Inflammatory macrophage treated with lipopolysaccharide for 4 hours (primary cell): Measurements from ENCODE around the gene GXYLT1.
"Not testable (repeated sequence)": the region's sequence is repeated elsewhere in the genome, so short reads cannot be mapped to it uniquely, and the experiment has no call there.

Source experiments
- DNase-seq: peaks from one replicate; pipeline ENCODE4 v3.0.0-alpha.2; 2020

The GXYLT1 gene, protein sequence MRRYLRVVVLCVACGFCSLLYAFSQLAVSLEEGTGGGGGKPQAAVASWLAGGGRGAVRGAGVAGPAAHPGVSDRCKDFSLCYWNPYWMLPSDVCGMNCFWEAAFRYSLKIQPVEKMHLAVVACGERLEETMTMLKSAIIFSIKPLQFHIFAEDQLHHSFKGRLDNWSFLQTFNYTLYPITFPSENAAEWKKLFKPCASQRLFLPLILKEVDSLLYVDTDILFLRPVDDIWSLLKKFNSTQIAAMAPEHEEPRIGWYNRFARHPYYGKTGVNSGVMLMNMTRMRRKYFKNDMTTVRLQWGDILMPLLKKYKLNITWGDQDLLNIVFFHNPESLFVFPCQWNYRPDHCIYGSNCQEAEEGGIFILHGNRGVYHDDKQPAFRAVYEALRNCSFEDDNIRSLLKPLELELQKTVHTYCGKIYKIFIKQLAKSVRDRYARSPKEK

GRCh38 chr12:42144408-42145196 is at the start of gene GXYLT1:
GXYLT1 (minus strand) TSS chr12:42144874; CDS start chr12:42144646, 228 bp downstream.
- peak; percentile 98 for DNase-seq

- DNase-seq: no peak
These were observed 48.0 kb upstream of the GXYLT1 start for GRCh38 chr12:42192686-42193085.

DNA sequence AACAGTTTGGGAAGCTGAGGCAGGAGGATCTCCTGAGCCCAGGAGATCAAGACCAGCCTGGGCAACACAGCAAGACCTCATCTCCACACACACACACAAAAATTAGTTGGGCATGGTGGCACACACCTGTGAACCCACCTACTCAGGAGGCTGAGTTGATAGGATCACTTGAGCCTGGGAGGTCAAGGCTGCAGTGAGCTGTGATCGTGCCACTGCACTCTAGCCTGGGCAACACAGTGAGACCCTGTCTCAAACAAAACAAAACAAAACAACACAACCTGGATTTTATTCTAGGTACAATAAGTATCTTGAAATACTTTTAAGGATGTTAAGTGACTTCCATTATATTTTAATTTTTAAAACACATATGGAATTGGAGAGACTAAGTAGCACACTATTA is 47.6 kb upstream of the GXYLT1 start:
- no peak for DNase-seq

DNA sequence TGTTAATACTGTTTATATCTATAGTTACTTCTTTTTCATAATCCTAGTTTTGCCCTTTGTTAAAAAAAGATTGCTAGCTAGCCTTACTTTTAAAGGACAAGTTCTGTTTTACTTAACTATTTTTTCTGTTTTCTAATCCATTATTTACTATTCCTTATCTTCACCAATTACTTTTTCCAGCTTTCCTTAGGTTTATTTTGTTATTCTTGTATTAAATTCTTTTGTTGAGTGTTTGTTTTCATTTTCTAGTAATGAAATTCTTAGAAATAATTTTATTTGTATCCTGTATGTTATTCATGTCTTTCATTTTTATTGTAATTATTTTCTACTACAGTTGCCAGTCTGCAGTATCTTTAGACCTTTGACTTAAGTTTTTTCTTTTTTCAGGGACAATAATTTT is 45.7 kb upstream of the GXYLT1 start:
- DNase-seq: no peak

- not testable (repeated sequence) for DNase-seq
These were observed 43.6 kb upstream of the GXYLT1 start for GRCh38 chr12:42188275-42188674.

DNA sequence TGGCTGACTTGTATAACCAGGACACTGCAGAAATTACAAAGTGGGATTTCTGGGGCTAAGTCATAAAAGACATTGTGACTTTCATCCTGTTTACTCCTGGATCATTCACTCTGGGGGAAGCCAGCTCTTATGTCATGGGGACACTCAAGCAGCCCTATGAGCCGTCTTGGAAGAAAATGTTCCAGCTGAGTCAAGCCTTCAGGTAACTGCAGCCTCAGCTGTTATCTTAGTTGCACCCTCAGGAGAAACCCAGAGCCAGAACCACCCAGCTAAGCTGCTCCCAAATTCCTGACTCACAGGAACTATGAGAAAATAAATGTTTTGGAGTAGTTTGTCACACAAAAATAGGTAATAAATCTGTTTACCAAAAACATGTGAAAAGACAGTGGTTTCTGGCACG is 43.1 kb upstream of the GXYLT1 start:
- no peak for DNase-seq

DNA sequence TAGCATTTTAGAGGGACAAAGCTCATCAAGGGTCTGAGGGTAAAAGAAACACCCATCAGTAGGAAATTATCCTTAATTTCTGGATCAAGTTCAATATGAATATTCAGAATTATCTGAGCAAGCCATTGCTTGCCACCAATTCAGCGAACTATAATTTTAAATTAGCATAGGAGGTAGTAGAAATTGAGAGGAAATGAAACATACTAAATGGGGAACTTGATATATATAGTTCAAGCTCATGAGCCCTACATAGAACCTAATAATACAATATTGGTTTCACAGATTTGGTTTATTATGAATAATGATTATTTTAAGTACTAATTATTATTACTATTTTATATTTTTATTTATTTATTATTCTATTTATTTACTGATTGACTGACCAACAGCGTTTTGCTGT is 42.1 kb upstream of the GXYLT1 start:
- peak; percentile 41 for DNase-seq

- peak; percentile 1 for DNase-seq
These were observed 37.7 kb upstream of the GXYLT1 start for GRCh38 chr12:42182394-42182793.

DNA sequence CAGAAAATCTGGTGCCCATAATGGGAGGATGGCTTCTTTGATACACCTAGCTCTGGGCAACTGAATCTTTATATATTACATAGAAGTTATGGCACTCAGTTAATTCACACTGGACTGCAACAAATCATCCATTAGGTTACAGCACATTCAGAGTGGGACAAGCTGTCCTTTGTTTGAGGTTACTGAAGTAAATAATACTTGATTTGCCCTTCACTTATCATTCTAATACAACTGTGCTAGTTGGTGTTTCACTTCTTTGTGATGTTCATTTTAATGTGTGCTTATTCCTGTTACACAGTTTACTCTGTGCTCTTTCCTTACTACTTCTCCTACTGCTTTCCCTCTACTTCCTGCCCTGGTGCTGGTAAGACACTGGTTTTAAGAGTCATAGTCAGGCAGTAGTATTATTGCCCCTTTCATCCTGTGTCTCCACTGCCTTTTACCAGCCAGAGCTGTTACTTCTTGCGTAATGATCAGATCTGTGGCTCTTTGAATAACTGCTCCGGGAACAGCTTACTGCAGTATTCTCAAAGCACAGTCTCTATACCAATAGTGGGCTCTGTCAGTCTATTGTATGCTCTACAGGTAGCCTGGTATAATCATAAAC is 36.4 kb upstream of the GXYLT1 start:
- DNase-seq: peak; percentile 35

- DNase-seq: no peak
These were observed 33.4 kb upstream of the GXYLT1 start for GRCh38 chr12:42178101-42178500.

DNA sequence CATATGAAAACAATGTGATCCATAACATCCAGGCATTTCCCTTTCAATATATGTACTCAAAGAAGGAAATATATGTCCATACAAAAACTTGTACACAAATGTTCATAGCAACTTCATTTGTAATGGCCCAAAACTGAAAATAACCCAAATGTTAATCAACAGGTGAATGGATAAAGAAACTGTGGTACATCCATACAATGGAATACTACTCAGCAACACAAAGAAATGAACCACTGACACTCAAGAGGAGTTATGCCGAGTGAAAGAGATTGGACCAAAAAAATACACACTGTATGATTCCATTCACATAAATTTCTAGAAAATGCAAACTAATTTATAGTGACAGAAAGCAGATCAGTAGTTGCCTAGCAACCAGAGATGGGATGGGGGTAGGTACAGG is 30.3 kb upstream of the GXYLT1 start:
- DNase-seq: no peak

- no peak for DNase-seq
These were observed 29.4 kb upstream of the GXYLT1 start for GRCh38 chr12:42173961-42174521.

DNA sequence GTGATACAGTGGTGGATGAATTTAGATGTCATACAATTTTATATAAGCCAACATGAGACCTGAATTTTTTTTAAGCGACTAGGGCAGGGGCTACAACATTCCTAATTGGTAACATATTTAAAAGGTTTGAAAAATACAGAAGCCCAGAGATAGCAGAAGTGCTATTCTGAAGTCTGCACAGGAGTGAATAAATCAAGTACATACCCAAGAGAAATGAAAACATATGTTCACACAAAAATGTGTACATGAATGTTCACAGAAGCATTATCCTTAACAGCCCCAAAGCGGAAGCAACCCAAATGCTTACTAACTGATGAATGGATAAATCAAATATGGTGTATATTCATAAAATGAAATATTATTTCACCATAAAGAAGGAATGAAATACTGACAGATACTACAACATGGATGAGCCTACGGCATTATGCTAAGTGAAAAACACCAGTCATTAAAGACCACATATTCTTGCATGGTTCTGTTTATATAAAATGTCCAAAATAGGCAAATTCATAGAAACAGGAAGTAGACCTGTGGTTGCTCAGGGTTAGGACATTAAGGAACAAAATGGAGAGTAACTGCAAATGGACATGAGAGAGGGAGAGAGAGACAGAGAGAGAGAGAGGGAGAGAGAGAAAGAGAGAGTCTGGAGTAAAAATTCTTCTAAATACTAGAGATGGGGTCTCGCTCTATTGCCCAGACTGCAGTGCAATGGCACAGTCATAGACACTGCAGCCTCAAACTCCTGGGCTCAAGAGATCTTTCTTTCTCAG is 28.0 kb upstream of the GXYLT1 start:
- DNase-seq: peak; percentile 33

DNA sequence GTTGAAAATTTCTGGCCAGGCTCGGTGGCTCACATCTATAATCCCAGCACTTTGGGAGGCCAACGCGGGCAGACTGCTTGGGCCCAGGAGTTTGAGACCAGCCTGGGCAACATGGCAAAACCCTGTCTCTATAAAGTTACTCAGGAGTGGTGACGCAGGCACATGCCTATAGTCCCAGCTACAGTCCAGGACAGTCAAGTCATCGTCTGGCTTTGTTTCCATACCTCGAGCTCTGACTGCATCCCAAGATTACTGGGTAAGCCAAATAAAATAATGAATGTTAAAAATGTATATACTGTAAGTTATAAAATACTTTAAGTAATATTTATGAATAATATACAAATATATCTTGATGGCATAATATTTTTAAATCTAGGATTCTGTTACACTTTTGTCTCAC is 23.0 kb upstream of the GXYLT1 start:
- no peak for DNase-seq

GRCh38 chr12:42166501-42166900 is 21.8 kb upstream of the GXYLT1 start:
- no peak for DNase-seq

GRCh38 chr12:42163913-42164312 is 19.2 kb upstream of the GXYLT1 start:
- no peak for DNase-seq

- no peak for DNase-seq
These were observed 18.3 kb upstream of the GXYLT1 start for GRCh38 chr12:42162965-42163364.

- no peak for DNase-seq
These were observed 17.5 kb upstream of the GXYLT1 start for GRCh38 chr12:42162193-42162592.

- DNase-seq: no peak
These were observed 16.9 kb upstream of the GXYLT1 start for GRCh38 chr12:42161529-42161928.

- no peak for DNase-seq
These were observed 11.6 kb upstream of the GXYLT1 start for GRCh38 chr12:42156232-42156631.

- no peak for DNase-seq
These were observed 1.0 kb upstream of the GXYLT1 start for GRCh38 chr12:42145552-42146215.

DNA sequence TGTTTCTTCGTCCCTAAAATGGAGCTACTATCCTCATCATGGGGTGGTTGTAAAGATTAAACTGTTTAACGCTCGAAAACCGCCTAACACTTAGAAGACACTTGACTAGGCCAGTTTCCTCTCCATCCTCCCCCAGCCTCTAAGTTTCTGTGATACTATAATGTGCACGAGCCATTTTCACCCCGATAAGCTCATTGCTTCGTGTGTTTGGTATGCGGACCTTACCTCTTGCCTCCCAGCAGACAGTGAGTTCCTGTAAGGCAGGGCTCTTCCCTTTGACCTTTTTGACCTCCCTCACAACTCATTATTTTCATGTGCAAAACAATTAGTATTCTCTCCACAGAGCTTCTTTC is 499 bp upstream of the GXYLT1 start:
- DNase-seq: no peak
